ENCODE results near the gene TMCO2.

DNA sequence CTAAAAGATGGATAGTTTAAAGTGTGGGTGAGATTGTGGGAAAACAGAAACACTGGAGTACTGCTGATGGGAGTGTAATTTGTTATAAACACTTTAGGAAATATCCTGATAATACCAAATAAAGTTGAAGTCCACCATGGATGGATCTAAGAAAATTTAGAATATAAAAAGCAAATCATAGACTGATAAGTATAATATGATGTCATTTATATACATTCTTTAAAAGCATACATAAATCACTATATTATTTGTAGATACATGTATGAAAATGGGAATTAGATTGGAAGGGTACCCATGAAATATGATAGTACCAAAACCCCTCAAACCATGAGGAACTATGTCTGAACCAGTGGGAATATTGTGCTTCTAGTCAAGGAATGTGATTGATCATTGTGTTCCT, 18.2 kb downstream of the TMCO2 start:
- TF ChIP-seq, protein P1, sequence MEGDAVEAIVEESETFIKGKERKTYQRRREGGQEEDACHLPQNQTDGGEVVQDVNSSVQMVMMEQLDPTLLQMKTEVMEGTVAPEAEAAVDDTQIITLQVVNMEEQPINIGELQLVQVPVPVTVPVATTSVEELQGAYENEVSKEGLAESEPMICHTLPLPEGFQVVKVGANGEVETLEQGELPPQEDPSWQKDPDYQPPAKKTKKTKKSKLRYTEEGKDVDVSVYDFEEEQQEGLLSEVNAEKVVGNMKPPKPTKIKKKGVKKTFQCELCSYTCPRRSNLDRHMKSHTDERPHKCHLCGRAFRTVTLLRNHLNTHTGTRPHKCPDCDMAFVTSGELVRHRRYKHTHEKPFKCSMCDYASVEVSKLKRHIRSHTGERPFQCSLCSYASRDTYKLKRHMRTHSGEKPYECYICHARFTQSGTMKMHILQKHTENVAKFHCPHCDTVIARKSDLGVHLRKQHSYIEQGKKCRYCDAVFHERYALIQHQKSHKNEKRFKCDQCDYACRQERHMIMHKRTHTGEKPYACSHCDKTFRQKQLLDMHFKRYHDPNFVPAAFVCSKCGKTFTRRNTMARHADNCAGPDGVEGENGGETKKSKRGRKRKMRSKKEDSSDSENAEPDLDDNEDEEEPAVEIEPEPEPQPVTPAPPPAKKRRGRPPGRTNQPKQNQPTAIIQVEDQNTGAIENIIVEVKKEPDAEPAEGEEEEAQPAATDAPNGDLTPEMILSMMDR (IDR thresholded peaks at IDR 0.05; ENCODE audit: low read length), result no peak
- no peak for TF ChIP-seq EZH2 (optimal IDR thresholded peaks at IDR 0.05; ENCODE audit: low read depth, low read length)
